GM23338 (cell line): Measurements from ENCODE around the gene LRRC3C. TPM values are rescaled to one million over a fixed set of nuclear protein-coding genes. Genes with fewer than 3 reads are reported as not detected.

Experiments used
- ATAC-seq: fragments of 200-7000 bp; cut with Tn5 transposase; 3 replicates; pipeline ENCODE4 v1.9.1; 2020
- DNase-seq: peaks from one replicate; pipeline ENCODE4 v3.0.0-alpha.2; 2015; ENCODE audit warnings: low spot score
- H2AFZ ChIP-seq: fragments of 200-600 bp; sonication (generic); 2 replicates; pipeline ENCODE4 v1.8.0; 2016; ENCODE audit warnings: antibody characterized with exemption, mild to moderate bottlenecking, moderate library complexity
- H3F3A ChIP-seq: fragments of 200-600 bp; sonication (generic); replicated peaks from 2 replicates; pipeline ENCODE4 v1.8.0; 2017; ENCODE audit warnings: antibody characterized with exemption, mixed run types, low read depth
- H3K27ac ChIP-seq: fragments of 200-600 bp; sonication (generic); 2 replicates; pipeline ENCODE4 v1.6.1; 2016; ENCODE audit warnings: low read depth
- H3K27me3 ChIP-seq: fragments of 200-600 bp; sonication (generic); 2 replicates; pipeline ENCODE4 v1.8.0; 2016; ENCODE audit warnings: mild to moderate bottlenecking, mixed run types, moderate library complexity; ENCODE audit not compliant: insufficient read depth
- H3K36me3 ChIP-seq: fragments of 200-600 bp; sonication (generic); 2 replicates; pipeline ENCODE4 v1.8.0; 2016; ENCODE audit warnings: mild to moderate bottlenecking; ENCODE audit not compliant: insufficient read depth
- H3K4me1 ChIP-seq: fragments of 200-600 bp; sonication (generic); 2 replicates; pipeline ENCODE4 v1.8.0; 2016; ENCODE audit warnings: mild to moderate bottlenecking, moderate library complexity; ENCODE audit not compliant: insufficient read depth
- H3K4me2 ChIP-seq: fragments of 200-600 bp; sonication (generic); 2 replicates; pipeline ENCODE4 v1.7.1; 2017; ENCODE audit warnings: mixed run types
- H3K4me3 ChIP-seq: fragments of 200-600 bp; sonication (generic); 2 replicates; pipeline ENCODE4 v1.6.1; 2016; ENCODE audit warnings: mixed run types
- H3K79me2 ChIP-seq: fragments of 200-600 bp; sonication (generic); replicated peaks from 2 replicates; pipeline ENCODE4 v1.8.0; 2017; ENCODE audit warnings: mild to moderate bottlenecking; ENCODE audit not compliant: insufficient read depth
- H3K9me2 ChIP-seq: fragments of 200-600 bp; sonication (generic); 2 replicates; pipeline ENCODE4 v1.8.0; 2017; ENCODE audit not compliant: insufficient read depth
- H4K20me1 ChIP-seq: fragments of 200-600 bp; sonication (generic); replicated peaks from 2 replicates; pipeline ENCODE4 v1.8.0; 2017; ENCODE audit warnings: mild to moderate bottlenecking; ENCODE audit not compliant: insufficient read depth
- H3K27ac Mint-ChIP-seq: 2 replicates; pipeline ENCODE4 v1.8.0; 2020; ENCODE audit warnings: inconsistent platforms, mild to moderate bottlenecking, moderate library complexity, mixed read lengths
- H3K27me3 Mint-ChIP-seq: 3 replicates; pipeline ENCODE4 v1.8.0; 2022; ENCODE audit warnings: low read depth, mild to moderate bottlenecking, moderate library complexity, mixed read lengths, inconsistent platforms; ENCODE audit not compliant: insufficient read depth, poor library complexity
- H3K36me3 Mint-ChIP-seq: 3 replicates; pipeline ENCODE4 v1.8.0; 2021; ENCODE audit warnings: low read depth, mild to moderate bottlenecking, inconsistent platforms, moderate library complexity, mixed read lengths
- H3K4me1 Mint-ChIP-seq: 3 replicates; pipeline ENCODE4 v1.8.0; 2020; ENCODE audit warnings: mild to moderate bottlenecking, inconsistent platforms, mixed read lengths
- H3K4me3 Mint-ChIP-seq: 3 replicates; pipeline ENCODE4 v1.8.0; 2021; ENCODE audit warnings: moderate library complexity, mild to moderate bottlenecking, inconsistent platforms, mixed read lengths
- H3K9me3 Mint-ChIP-seq: 3 replicates; pipeline ENCODE4 v1.8.0; 2020; ENCODE audit warnings: moderate library complexity, mild to moderate bottlenecking, inconsistent platforms, mixed read lengths
- CREB1 ChIP-seq: fragments of 250-450 bp; sonication (Bioruptor Pico); IDR thresholded peaks from 2 replicates; pipeline ENCODE4 v1.5.0; 2020; ENCODE audit warnings: low read depth, mild to moderate bottlenecking, moderate library complexity
- CTCF ChIP-seq, 2 experiments: fragments of 200-600 bp in 1 of 2; sonication (generic) in 1 of 2; conservative IDR thresholded peaks; 2 replicates each; pipeline versions ENCODE4 v1.5.1 to v1.6.1; 2016 to 2017; ENCODE audit warnings: antibody characterized with exemption in 2 of 2, low read depth in 2 of 2, mild to moderate bottlenecking in 2 of 2, moderate library complexity in 1 of 2
- ETS1 ChIP-seq: IDR thresholded peaks from 2 replicates; pipeline ENCODE4 v1.6.1; 2016; ENCODE audit warnings: antibody characterized with exemption
- EZH2 ChIP-seq: fragments of 200-600 bp; sonication (generic); IDR thresholded peaks from one replicate; pipeline ENCODE4 v1.8.0; 2017; ENCODE audit warnings: antibody characterized with exemption, mild to moderate bottlenecking, low read depth; ENCODE audit not compliant: unreplicated experiment
- EZH2phosphoT487 ChIP-seq: fragments of 200-600 bp; sonication (generic); IDR thresholded peaks from one replicate; pipeline ENCODE4 v1.8.1; 2018; ENCODE audit warnings: antibody characterized with exemption; ENCODE audit not compliant: unreplicated experiment
- NANOG ChIP-seq: IDR thresholded peaks from 2 replicates; pipeline ENCODE4 v1.6.1; 2016; ENCODE audit warnings: antibody characterized with exemption, borderline replicate concordance
- POLR2AphosphoS5 ChIP-seq: IDR thresholded peaks from 2 replicates; pipeline ENCODE4 v1.6.1; 2016; ENCODE audit warnings: antibody characterized with exemption, low read depth
- REST ChIP-seq: IDR thresholded peaks from one replicate; pipeline ENCODE4 v1.6.1; 2018; ENCODE audit warnings: antibody characterized with exemption; ENCODE audit not compliant: unreplicated experiment
- STAT1 ChIP-seq: IDR thresholded peaks from one replicate; pipeline ENCODE4 v1.6.1; 2016; ENCODE audit warnings: antibody characterized with exemption; ENCODE audit not compliant: unreplicated experiment
- ZNF114 ChIP-seq: fragments of 250-450 bp; sonication (Bioruptor Pico); IDR thresholded peaks from 2 replicates; pipeline ENCODE4 v1.5.0; 2020; ENCODE audit warnings: mild to moderate bottlenecking, moderate library complexity
- ZNF331 ChIP-seq: fragments of 250-450 bp; sonication (Bioruptor Pico); IDR thresholded peaks from 2 replicates; pipeline ENCODE4 v1.5.0; 2020; ENCODE audit warnings: low read depth, mild to moderate bottlenecking, moderate library complexity
- polyA plus RNA-seq: library from polyadenylated mRNA; unstranded; fragments of >200 nt; fragmentation: Nextera tagmentation; extraction: Ambion mirVana; gene quantifications from 2 replicates; pipeline ENCODE4 v1.2.1, GENCODE V29; 2016
- total RNA-seq: library from RNA; depleted of rRNA; stranded (reverse); fragments of >200 nt; shearing (Covaris generic); gene quantifications from 2 replicates; pipeline ENCODE4 v1.2.3, GENCODE V29; 2014

LRRC3C gene
- total and polyA plus RNA-seq, 2 experiments from 2014 or later, result 0.24 TPM; not detected in 1

- peak overlapping the region; percentile 97 for H3K4me3 ChIP-seq
- no peak overlapping the region for H3K27ac ChIP-seq
- peaks cover 42% of the 10 kb centered on the region for H3K4me1 Mint-ChIP-seq
- peak overlapping the region; percentile 90 for H3K27ac Mint-ChIP-seq
- H3K4me1 ChIP-seq, result peaks cover 15% of the 10 kb centered on the region
- H3K27me3 ChIP-seq, result no peaks in the 10 kb centered on the region
- peaks cover 32% of the 10 kb centered on the region for H3K79me2 ChIP-seq
- peaks cover 5% of the 10 kb centered on the region; the same call in 1 of the 2 replicates for H3K36me3 ChIP-seq
- H3K4me3 Mint-ChIP-seq, result peak overlapping the region; percentile 85
- peaks cover 28% of the 10 kb centered on the region for H3K36me3 Mint-ChIP-seq
- H3K4me2 ChIP-seq, result peak overlapping the region; percentile 93
- no peak for DNase-seq
- H3K27me3 Mint-ChIP-seq, result peaks cover 5% of the 10 kb centered on the region
- H4K20me1 ChIP-seq, result peaks cover 17% of the 10 kb centered on the region
- no peak overlapping the region for H2AFZ ChIP-seq
- no peak for ATAC-seq
- H3F3A ChIP-seq, result peaks cover 7% of the 10 kb centered on the region
- TF ChIP-seq ETS1 (no peak), ZNF331 (CRISPR knock-in tag) (no peak), ZNF114 (CRISPR knock-in tag) (no peak)
- no peaks in the 10 kb centered on the region for H3K9me2 ChIP-seq
- no peaks in the 10 kb centered on the region for H3K9me3 Mint-ChIP-seq
Observed at GRCh38 chr17:39926135-39926587, 1.4 kb upstream of the LRRC3C start.

GRCh38 chr17:39926588-39927100, 888 bp upstream of the LRRC3C start:
- TF ChIP-seq CREB1 (CRISPR knock-in tag) (peak; percentile 46), EZH2phosphoT487 (no peak)
- H3K27ac ChIP-seq, result peak overlapping the region; percentile 92
- H3K27me3 Mint-ChIP-seq, result peaks cover 5% of the 10 kb centered on the region
- H3K4me1 ChIP-seq, result peaks cover 15% of the 10 kb centered on the region
- H3K4me1 Mint-ChIP-seq, result peaks cover 42% of the 10 kb centered on the region
- H3K27me3 ChIP-seq, result no peaks in the 10 kb centered on the region
- H4K20me1 ChIP-seq, result peaks cover 17% of the 10 kb centered on the region
- peaks cover 23% of the 10 kb centered on the region for H3K36me3 Mint-ChIP-seq
- no peaks in the 10 kb centered on the region for H3K9me2 ChIP-seq
- peak; percentile 59 for ATAC-seq
- no peaks in the 10 kb centered on the region for H3K9me3 Mint-ChIP-seq
- peaks cover 32% of the 10 kb centered on the region for H3K79me2 ChIP-seq
- peaks cover 7% of the 10 kb centered on the region for H3F3A ChIP-seq
- H2AFZ ChIP-seq, result peak overlapping the region; percentile 72; the same call in 1 of the 2 replicates
- peak overlapping the region; percentile 85 for H3K4me3 Mint-ChIP-seq
- H3K27ac Mint-ChIP-seq, result peak overlapping the region; percentile 90
- peak overlapping the region; percentile 93 for H3K4me2 ChIP-seq
- peaks cover 5% of the 10 kb centered on the region; the same call in 1 of the 2 replicates for H3K36me3 ChIP-seq
- peak; percentile 78 for DNase-seq
- peak overlapping the region; percentile 97 for H3K4me3 ChIP-seq

- DNase-seq, result peak; percentile 88
- Mint-ChIP-seq H3K4me1 (peaks cover 43% of the 10 kb centered on the region), H3K36me3 (peaks cover 10% of the 10 kb centered on the region), H3K9me3 (no peaks in the 10 kb centered on the region), H3K4me3 (peak overlapping the region; percentile 85), H3K27me3 (peaks cover 5% of the 10 kb centered on the region), H3K27ac (peak overlapping the region; percentile 97)
- peak overlapping the region; percentile 93 for H3K27ac ChIP-seq
- peaks cover 15% of the 10 kb centered on the region for H3K4me1 ChIP-seq
- H2AFZ ChIP-seq, result peak overlapping the region; percentile 89
- H3F3A ChIP-seq, result peaks cover 7% of the 10 kb centered on the region
- H3K27me3 ChIP-seq, result no peaks in the 10 kb centered on the region
- peaks cover 17% of the 10 kb centered on the region for H4K20me1 ChIP-seq
- H3K36me3 ChIP-seq, result no peaks in the 10 kb centered on the region
- no peaks in the 10 kb centered on the region for H3K9me2 ChIP-seq
- peak overlapping the region; percentile 94 for H3K4me2 ChIP-seq
- ATAC-seq, result peak; percentile 81
- H3K79me2 ChIP-seq, result peaks cover 32% of the 10 kb centered on the region
- H3K4me3 ChIP-seq, result peak overlapping the region; percentile 97
- TF ChIP-seq EZH2, result no peak
- no peak for TF ChIP-seq STAT1
- TF ChIP-seq POLR2AphosphoS5, result no peak
- no peak for TF ChIP-seq CTCF (conservative IDR thresholded peaks at IDR 0.05; ENCODE audit: low read depth in 2 of 2)
- TF ChIP-seq NANOG, result no peak
- TF ChIP-seq REST, result no peak
- TF ChIP-seq EZH2phosphoT487, result no peak
- TF ChIP-seq ZNF114 (CRISPR knock-in tag), result no peak
Observed at GRCh38 chr17:39927929-39928857, 661 bp downstream of the LRRC3C start.
